WTC11 (cell line): ENCODE data around the gene PTPRG.

Experiments
- AFF4 ChIP-seq: sonication (generic); formaldehyde crosslinking; IDR thresholded peaks from 2 replicates; pipeline ENCODE4 v1.8.1; 2023; ENCODE audit warnings: mild to moderate bottlenecking, missing genetic modification reagents, borderline replicate concordance
- CTCF ChIP-seq: fragments of 200-600 bp; IDR thresholded peaks from 2 replicates; pipeline ENCODE4 v1.8.0; 2022; ENCODE audit warnings: antibody characterized with exemption
- MAX ChIP-seq: sonication (generic); formaldehyde crosslinking; IDR thresholded peaks from 2 replicates; pipeline ENCODE4 v1.8.0; 2022; ENCODE audit warnings: mild to moderate bottlenecking, missing genetic modification reagents

GRCh38 chr3:62171789-62172188 lies 610.4 kb downstream of the PTPRG start:
- TF ChIP-seq AFF4 (CRISPR knock-in tag): no peak
- no peak for TF ChIP-seq CTCF
- no peak for TF ChIP-seq MAX
